Epithelial cell of esophagus (primary cell): ENCODE measurements around the gene IL17REL.

Experiments
- DNase-seq: peaks from one replicate; pipeline ENCODE4 v3.0.0; 2010; ENCODE audit warnings: low read depth
- H3K4me3 ChIP-seq: 2 replicates; pipeline ENCODE4 v1.5.1; 2011; ENCODE audit warnings: mild to moderate bottlenecking, low read length, control low read depth
- TF ChIP-seq, protein P1 (sequence below): IDR thresholded peaks from 2 replicates; pipeline ENCODE4 v1.5.1; 2011; ENCODE audit warnings: low read depth, mild to moderate bottlenecking, low read length, control low read depth, inconsistent platforms; ENCODE audit not compliant: insufficient read depth; ENCODE audit errors: missing control alignments

Gene IL17REL

DNA sequence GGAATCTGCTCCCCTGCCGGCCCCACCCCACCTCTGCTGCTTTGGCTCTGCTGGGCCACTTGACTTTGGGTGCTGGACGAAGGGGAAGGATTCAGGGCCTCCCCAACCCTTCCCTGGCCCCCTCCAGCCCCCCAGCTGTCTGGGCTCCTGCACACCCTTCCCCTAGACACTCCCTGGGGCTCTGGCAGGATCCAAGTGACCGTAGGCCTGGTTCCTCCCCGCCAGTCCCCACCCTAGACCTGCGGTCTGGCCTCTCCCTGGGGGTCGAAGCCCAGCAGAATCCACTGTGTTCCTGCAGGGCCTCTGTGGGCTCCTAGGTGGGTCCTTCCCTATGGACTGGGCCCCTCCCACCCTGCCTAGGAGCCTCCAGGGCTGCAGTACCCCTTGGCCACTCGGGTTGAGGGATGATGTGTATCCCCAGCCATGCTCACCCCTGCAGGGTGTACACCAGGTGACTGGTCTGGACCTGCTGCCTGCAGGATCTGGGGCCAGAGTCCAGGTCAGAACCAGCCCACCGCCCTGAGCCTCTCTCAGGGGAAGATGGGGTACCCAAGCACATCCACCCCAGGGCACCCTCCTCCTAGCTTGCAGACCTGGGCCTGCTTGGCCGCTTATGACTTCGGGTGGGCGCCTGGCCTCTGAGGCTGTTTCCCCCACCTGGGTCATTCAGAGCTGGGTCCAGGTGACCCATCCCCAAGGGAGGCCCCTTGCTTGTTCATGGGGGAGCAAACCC, 46.4 kb downstream of the IL17REL start:
- DNase-seq, result no peak
- H3K4me3 ChIP-seq, result no peak overlapping the region
- TF ChIP-seq, protein P1, sequence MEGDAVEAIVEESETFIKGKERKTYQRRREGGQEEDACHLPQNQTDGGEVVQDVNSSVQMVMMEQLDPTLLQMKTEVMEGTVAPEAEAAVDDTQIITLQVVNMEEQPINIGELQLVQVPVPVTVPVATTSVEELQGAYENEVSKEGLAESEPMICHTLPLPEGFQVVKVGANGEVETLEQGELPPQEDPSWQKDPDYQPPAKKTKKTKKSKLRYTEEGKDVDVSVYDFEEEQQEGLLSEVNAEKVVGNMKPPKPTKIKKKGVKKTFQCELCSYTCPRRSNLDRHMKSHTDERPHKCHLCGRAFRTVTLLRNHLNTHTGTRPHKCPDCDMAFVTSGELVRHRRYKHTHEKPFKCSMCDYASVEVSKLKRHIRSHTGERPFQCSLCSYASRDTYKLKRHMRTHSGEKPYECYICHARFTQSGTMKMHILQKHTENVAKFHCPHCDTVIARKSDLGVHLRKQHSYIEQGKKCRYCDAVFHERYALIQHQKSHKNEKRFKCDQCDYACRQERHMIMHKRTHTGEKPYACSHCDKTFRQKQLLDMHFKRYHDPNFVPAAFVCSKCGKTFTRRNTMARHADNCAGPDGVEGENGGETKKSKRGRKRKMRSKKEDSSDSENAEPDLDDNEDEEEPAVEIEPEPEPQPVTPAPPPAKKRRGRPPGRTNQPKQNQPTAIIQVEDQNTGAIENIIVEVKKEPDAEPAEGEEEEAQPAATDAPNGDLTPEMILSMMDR, result no peak

DNA sequence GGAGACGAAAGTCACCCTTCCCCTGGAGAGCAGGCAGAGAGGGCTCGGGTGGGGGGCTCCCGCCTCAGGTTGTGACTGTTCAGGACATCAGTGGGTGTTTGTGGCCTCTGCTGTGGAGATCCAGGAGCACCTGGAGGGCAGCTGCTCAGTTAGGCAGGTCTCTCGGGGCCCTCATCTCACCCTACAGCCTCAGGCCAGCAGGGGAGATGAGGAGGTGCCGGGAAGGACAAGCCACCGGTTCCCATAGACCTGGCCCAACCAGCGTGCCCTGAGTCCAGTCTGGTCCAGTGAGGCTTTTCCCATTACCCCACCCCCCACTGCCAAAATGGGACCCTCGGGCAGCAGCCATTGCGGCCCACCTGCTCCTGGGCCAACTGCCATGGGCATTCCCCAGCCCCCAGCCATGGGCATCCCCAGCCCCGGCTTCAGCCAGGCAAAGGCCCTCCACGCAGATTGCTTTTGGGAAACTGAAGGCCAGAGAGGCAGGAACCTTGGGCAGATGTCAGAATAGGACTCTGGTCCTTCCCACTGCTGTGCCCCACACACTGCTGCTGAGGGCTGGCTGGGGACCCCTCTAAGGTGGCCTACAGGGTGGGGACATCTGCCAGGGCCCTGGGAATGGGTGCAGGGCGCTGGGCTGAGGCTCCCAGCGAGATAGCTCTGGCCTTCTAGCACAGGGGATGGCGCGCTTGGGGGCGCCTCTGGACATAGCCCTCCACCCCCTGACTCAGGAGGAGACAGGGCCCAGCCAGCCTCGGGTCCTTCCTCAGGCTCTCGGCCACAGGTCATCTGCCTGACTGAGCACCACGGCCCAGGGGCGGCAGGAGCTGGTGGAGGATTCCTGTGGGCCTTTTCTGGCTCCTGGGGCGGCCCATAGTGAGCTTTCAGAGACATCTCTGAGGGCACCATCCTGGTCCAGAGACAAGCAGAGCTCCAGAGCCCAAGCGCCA, 47.2 kb downstream of the IL17REL start:
- no peak for DNase-seq
- TF ChIP-seq, protein P1, result no peak

GRCh38 chr22:49964136-49965090, 48.2 kb downstream of the IL17REL start:
- TF ChIP-seq, protein P1, result no peak
- H3K4me3 ChIP-seq, result peak overlapping the region; percentile 80
- no peak for DNase-seq

More for the DNA sequence above, 47.2 kb downstream of the IL17REL start:
- no peak overlapping the region for H3K4me3 ChIP-seq

DNA sequence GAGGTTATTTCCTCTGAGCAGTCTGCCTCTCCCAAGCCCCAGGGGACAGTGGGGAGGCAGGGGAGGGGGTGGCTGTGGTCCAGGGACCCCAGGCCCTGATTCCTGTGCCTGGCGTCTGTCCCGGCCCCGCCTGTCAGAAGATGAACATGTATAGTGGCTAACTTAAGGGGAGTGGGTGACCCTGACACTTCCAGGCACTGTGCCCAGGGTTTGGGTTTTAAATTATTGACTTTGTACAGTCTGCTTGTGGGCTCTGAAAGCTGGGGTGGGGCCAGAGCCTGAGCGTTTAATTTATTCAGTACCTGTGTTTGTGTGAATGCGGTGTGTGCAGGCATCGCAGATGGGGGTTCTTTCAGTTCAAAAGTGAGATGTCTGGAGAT, 48.9 kb downstream of the IL17REL start:
- TF ChIP-seq, protein P1, result no peak
- DNase-seq, result no peak
- H3K4me3 ChIP-seq, result peak overlapping the region; percentile 80

DNA sequence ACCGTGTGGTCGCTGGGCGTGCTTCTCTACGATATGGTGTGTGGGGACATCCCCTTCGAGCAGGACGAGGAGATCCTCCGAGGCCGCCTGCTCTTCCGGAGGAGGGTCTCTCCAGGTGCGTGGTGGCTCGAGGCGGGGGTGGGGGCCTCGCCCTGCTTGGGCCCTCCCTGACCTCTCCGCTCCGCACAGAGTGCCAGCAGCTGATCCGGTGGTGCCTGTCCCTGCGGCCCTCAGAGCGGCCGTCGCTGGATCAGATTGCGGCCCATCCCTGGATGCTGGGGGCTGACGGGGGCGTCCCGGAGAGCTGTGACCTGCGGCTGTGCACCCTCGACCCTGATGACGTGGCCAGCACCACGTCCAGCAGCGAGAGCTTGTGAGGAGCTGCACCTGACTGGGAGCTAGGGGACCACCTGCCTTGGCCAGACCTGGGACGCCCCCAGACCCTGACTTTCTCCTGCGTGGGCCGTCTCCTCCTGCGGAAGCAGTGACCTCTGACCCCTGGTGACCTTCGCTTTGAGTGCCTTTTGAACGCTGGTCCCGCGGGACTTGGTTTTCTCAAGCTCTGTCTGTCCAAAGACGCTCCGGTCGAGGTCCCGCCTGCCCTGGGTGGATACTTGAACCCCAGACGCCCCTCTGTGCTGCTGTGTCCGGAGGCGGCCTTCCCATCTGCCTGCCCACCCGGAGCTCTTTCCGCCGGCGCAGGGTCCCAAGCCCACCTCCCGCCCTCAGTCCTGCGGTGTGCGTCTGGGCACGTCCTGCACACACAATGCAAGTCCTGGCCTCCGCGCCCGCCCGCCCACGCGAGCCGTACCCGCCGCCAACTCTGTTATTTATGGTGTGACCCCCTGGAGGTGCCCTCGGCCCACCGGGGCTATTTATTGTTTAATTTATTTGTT, 49.6 kb downstream of the IL17REL start:
- DNase-seq, result no peak
- peak overlapping the region; percentile 80 for H3K4me3 ChIP-seq

More for the DNA sequence above, 49.6 kb downstream of the IL17REL start:
- TF ChIP-seq, protein P1, result no peak
